ENCODE measurements around the gene TRPT1. TPM values are rescaled to one million over a fixed set of nuclear protein-coding genes. Genes with fewer than 3 reads are reported as not detected.
A peak's percentile ranks its signal among the peaks of the same experiment; 100 is the strongest.

Gene TRPT1
- total RNA-seq, 1 donor = 5.2 TPM

- no peaks in the 10 kb centered on the region for H3K27me3 ChIP-seq (ENCODE audit: insufficient read depth, low read length)
- H3K9me3 ChIP-seq (ENCODE audit: low read depth, low read length) = no peaks in the 10 kb centered on the region
- H3K4me1 ChIP-seq (ENCODE audit: insufficient read depth, low read length) = peaks cover 31% of the 10 kb centered on the region
Measured at GRCh38 chr11:64202992-64203391, 23.0 kb downstream of the TRPT1 start.

GRCh38 chr11:64201543-64201942 lies 24.4 kb downstream of the TRPT1 start:
- H3K9me3 ChIP-seq (ENCODE audit: low read depth, low read length) = no peaks in the 10 kb centered on the region

More at GRCh38 chr11:64202992-64203391, 23.0 kb downstream of the TRPT1 start:
- no peak overlapping the region for H3K4me3 ChIP-seq (ENCODE audit: low read length)

GRCh38 chr11:64198511-64198910 lies 27.5 kb downstream of the TRPT1 start:
- Histone ChIP-seq H3K9me3 (ENCODE audit: low read depth, low read length) (no peaks in the 10 kb centered on the region), H3K4me3 (ENCODE audit: low read length) (no peak overlapping the region), H3K27me3 (ENCODE audit: insufficient read depth, low read length) (no peaks in the 10 kb centered on the region), H3K4me1 (ENCODE audit: insufficient read depth, low read length) (peaks cover 3% of the 10 kb centered on the region)

More at GRCh38 chr11:64201543-64201942, 24.4 kb downstream of the TRPT1 start:
- Histone ChIP-seq H3K4me1 (ENCODE audit: insufficient read depth, low read length) (peaks cover 27% of the 10 kb centered on the region), H3K27me3 (ENCODE audit: insufficient read depth, low read length) (no peaks in the 10 kb centered on the region), H3K4me3 (ENCODE audit: low read length) (no peak overlapping the region)

GRCh38 chr11:64196626-64197025 lies 29.4 kb downstream of the TRPT1 start:
- Histone ChIP-seq H3K4me3 (ENCODE audit: low read length) (no peak overlapping the region), H3K9me3 (ENCODE audit: low read depth, low read length) (no peaks in the 10 kb centered on the region), H3K27me3 (ENCODE audit: insufficient read depth, low read length) (no peaks in the 10 kb centered on the region), H3K4me1 (ENCODE audit: insufficient read depth, low read length) (peaks cover 3% of the 10 kb centered on the region)

GRCh38 chr11:64192434-64192833 lies 33.6 kb downstream of the TRPT1 start:
- H3K4me3 ChIP-seq (ENCODE audit: low read length) = no peak overlapping the region
- H3K27me3 ChIP-seq (ENCODE audit: insufficient read depth, low read length) = no peaks in the 10 kb centered on the region
- no peaks in the 10 kb centered on the region for H3K9me3 ChIP-seq (ENCODE audit: low read depth, low read length)
- H3K4me1 ChIP-seq (ENCODE audit: insufficient read depth, low read length) = peaks cover 14% of the 10 kb centered on the region

GRCh38 chr11:64186492-64187165 lies 39.4 kb downstream of the TRPT1 start:
- Histone ChIP-seq H3K4me3 (ENCODE audit: low read length) (no peak overlapping the region), H3K9me3 (ENCODE audit: low read depth, low read length) (no peaks in the 10 kb centered on the region), H3K4me1 (ENCODE audit: insufficient read depth, low read length) (peaks cover 35% of the 10 kb centered on the region), H3K27me3 (ENCODE audit: insufficient read depth, low read length) (no peaks in the 10 kb centered on the region)

GRCh38 chr11:64185693-64186491 lies 40.1 kb downstream of the TRPT1 start, which contains the start of gene STIP1:
STIP1 (plus strand) TSS chr11:64186171; CDS start chr11:64186262, 91 bp downstream.
- H3K4me3 ChIP-seq (ENCODE audit: low read length) = peak within 1 kb of the TSS; percentile 73
- H3K9me3 ChIP-seq (ENCODE audit: low read depth, low read length) = no peaks in the 10 kb centered on the region
- H3K27me3 ChIP-seq (ENCODE audit: insufficient read depth, low read length) = no peaks in the 10 kb centered on the region
- H3K4me1 ChIP-seq (ENCODE audit: insufficient read depth, low read length) = peaks cover 43% of the 10 kb centered on the region

GRCh38 chr11:64185175-64185692 lies 40.8 kb downstream of the TRPT1 start:
- H3K9me3 ChIP-seq (ENCODE audit: low read depth, low read length) = no peaks in the 10 kb centered on the region
- H3K4me3 ChIP-seq (ENCODE audit: low read length) = peak overlapping the region; percentile 73
- H3K27me3 ChIP-seq (ENCODE audit: insufficient read depth, low read length) = no peaks in the 10 kb centered on the region
- peaks cover 44% of the 10 kb centered on the region for H3K4me1 ChIP-seq (ENCODE audit: insufficient read depth, low read length)

- Histone ChIP-seq H3K9me3 (ENCODE audit: low read depth, low read length) (no peaks in the 10 kb centered on the region), H3K4me1 (ENCODE audit: insufficient read depth, low read length) (peaks cover 33% of the 10 kb centered on the region), H3K4me3 (ENCODE audit: low read length) (no peak overlapping the region), H3K27me3 (ENCODE audit: insufficient read depth, low read length) (no peaks in the 10 kb centered on the region)
Measured at GRCh38 chr11:64183890-64184289, 42.1 kb downstream of the TRPT1 start.

- Histone ChIP-seq H3K4me3 (ENCODE audit: low read length) (no peak overlapping the region), H3K27me3 (ENCODE audit: insufficient read depth, low read length) (no peaks in the 10 kb centered on the region), H3K4me1 (ENCODE audit: insufficient read depth, low read length) (peaks cover 30% of the 10 kb centered on the region), H3K9me3 (ENCODE audit: low read depth, low read length) (no peaks in the 10 kb centered on the region)
Measured at GRCh38 chr11:64181506-64182411, 44.2 kb downstream of the TRPT1 start.

- peaks cover 30% of the 10 kb centered on the region for H3K4me1 ChIP-seq (ENCODE audit: insufficient read depth, low read length)
- H3K4me3 ChIP-seq (ENCODE audit: low read length) = no peak overlapping the region
- no peaks in the 10 kb centered on the region for H3K27me3 ChIP-seq (ENCODE audit: insufficient read depth, low read length)
- no peaks in the 10 kb centered on the region for H3K9me3 ChIP-seq (ENCODE audit: low read depth, low read length)
Measured at GRCh38 chr11:64180891-64181290, 45.1 kb downstream of the TRPT1 start.

- H3K27me3 ChIP-seq (ENCODE audit: insufficient read depth, low read length) = no peaks in the 10 kb centered on the region
- no peak overlapping the region for H3K4me3 ChIP-seq (ENCODE audit: low read length)
- H3K9me3 ChIP-seq (ENCODE audit: low read depth, low read length) = no peaks in the 10 kb centered on the region
- peaks cover 19% of the 10 kb centered on the region for H3K4me1 ChIP-seq (ENCODE audit: insufficient read depth, low read length)
Measured at GRCh38 chr11:64178951-64179639, 46.9 kb downstream of the TRPT1 start.

- H3K4me3 ChIP-seq (ENCODE audit: low read length) = no peak overlapping the region
- H3K27me3 ChIP-seq (ENCODE audit: insufficient read depth, low read length) = no peaks in the 10 kb centered on the region
- peaks cover 15% of the 10 kb centered on the region for H3K4me1 ChIP-seq (ENCODE audit: insufficient read depth, low read length)
- H3K9me3 ChIP-seq (ENCODE audit: low read depth, low read length) = no peaks in the 10 kb centered on the region
Measured at GRCh38 chr11:64178203-64178602, 47.8 kb downstream of the TRPT1 start.

- H3K9me3 ChIP-seq (ENCODE audit: low read depth, low read length) = no peaks in the 10 kb centered on the region
- H3K27me3 ChIP-seq (ENCODE audit: insufficient read depth, low read length) = no peaks in the 10 kb centered on the region
- peaks cover 10% of the 10 kb centered on the region for H3K4me1 ChIP-seq (ENCODE audit: insufficient read depth, low read length)
- H3K4me3 ChIP-seq (ENCODE audit: low read length) = no peak overlapping the region
Measured at GRCh38 chr11:64176751-64177150, 49.2 kb downstream of the TRPT1 start.

Data from mononuclear cell (primary cell).